ENCODE data around the gene GSTP1. TPM values are rescaled to one million over a fixed set of nuclear protein-coding genes. Genes with fewer than 3 reads are reported as not detected.
A peak's percentile ranks its signal among the peaks of the same experiment; 100 is the strongest.

The GSTP1 gene
- total RNA-seq, 4 donors from 2014 or later = 435 to 948 (median 670) TPM

- DNase-seq (ENCODE audit: low spot score) (no peak), ATAC-seq (ENCODE audit: low FRiP score) (no peak)
- no peak for TF ChIP-seq CTCF (IDR thresholded peaks at IDR 0.05)
Observed at GRCh38 chr11:67626970-67627369, 43.4 kb downstream of the GSTP1 start.

DNA sequence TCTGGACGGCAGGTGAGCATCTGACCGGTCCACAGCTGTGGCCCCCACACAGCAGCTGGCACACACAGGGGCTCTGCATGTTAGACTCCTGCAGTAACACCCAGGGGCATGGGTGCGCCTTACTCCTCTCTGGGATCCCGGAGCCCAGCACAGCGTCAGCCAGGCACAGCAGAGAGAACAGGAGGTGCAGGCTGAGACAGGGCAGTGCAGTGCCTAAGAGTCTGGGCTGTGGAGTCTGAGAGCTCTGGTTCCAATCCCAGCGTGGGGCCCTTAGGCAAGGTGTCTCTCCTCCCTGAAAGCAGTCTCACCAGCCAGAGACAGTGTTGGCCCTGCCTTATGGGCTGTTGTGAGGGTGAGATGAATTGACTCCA is 43.8 kb downstream of the GSTP1 start:
- DNase-seq (ENCODE audit: low spot score) = no peak
- ATAC-seq (ENCODE audit: low FRiP score) = no peak
- TF ChIP-seq CTCF (IDR thresholded peaks at IDR 0.05) = no peak

- no peak for TF ChIP-seq CTCF (IDR thresholded peaks at IDR 0.05)
- DNase-seq (ENCODE audit: low spot score) = no peak
Observed at GRCh38 chr11:67627812-67628624, 44.4 kb downstream of the GSTP1 start.

DNA sequence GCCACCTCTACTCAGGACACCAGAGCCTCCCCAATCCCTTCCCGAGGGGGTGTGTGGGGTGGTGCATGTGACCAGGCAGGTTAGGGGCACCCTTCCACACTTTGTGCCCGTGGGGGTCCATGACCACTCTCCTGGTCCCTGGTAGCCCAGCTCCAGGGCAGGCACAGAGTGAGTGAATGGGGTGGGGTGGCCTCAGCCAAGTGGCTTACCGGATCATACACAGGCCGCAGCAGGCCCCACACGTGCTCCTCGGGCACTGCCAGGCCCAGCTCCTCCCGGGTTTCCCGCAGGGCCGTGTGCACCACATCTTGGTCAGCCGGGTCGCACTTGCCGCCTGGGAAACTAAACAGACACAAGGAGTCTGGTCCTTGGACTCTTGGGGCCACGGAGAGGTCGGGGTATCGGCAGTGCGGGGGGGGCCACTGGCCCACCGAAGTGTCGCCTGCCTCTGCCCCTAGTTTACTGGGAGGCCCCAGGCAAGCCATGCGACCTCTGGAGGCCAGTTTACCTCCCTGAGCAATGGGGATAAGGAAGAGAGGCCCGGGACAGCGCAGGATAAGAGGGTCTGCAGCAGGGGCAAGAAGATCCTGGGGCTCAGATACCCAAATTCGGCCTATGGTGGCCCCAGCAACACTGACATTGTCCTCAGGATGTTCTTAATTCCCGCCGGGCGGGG is 45.2 kb downstream of the GSTP1 start:
- ATAC-seq (ENCODE audit: low FRiP score) (no peak), DNase-seq (ENCODE audit: low spot score) (no peak)
- no peak for TF ChIP-seq CTCF (IDR thresholded peaks at IDR 0.05)

More at GRCh38 chr11:67627812-67628624, 44.4 kb downstream of the GSTP1 start:
- no peak for ATAC-seq (ENCODE audit: low FRiP score)

DNA sequence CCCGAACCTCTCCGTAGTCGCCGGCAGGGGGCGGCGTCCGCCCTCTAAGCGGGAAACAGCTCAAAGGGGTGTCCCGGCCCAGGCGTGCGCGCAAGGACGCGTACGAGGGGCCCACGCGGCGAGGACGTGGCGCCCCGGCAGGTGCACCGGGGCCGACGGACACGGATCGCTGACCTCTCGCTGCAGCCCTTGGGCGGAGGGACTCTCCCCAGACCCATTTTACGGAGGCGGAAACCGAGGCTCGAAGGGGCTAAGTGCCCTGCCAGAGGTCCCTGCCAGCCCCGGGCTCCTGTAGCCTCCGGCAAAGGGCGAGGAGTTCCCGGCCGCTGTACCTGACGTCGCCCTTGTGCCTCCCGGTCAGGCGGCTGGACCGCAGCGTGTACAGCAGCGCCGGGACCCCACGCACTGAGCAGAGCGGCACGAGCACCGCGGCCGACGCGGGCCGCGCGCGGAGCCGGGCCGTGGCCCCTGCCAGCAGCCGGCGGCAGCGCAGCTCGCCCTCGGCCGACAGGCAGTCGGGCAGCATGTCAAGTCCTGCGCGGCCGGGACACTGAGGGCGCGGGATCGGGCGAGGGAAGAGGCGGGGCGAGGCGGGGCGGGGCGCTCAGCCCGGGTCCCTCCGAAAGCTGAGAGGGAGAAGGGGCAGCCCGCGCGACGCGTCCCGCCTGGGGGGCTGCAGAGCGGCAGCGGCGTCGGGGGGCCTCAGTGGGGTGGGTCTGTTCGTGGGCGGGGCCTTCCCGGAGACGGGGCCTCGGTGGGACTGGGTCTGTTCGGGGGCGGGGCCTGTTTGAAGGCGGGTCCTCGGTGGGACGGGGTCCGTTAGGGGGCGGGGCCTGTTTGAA is 46.0 kb downstream of the GSTP1 start, which contains the start of gene NUDT8:
NUDT8 (minus strand) TSS at position 552 of the 842 bp plus-strand sequence; CDS start at position 526, 26 bp downstream.
- DNase-seq (ENCODE audit: low spot score) (peak; percentile 55), ATAC-seq (ENCODE audit: low FRiP score) (peak; percentile 90)
- peak in 1 of 3 donors; percentile 1 for TF ChIP-seq CTCF (IDR thresholded peaks at IDR 0.05)

DNA sequence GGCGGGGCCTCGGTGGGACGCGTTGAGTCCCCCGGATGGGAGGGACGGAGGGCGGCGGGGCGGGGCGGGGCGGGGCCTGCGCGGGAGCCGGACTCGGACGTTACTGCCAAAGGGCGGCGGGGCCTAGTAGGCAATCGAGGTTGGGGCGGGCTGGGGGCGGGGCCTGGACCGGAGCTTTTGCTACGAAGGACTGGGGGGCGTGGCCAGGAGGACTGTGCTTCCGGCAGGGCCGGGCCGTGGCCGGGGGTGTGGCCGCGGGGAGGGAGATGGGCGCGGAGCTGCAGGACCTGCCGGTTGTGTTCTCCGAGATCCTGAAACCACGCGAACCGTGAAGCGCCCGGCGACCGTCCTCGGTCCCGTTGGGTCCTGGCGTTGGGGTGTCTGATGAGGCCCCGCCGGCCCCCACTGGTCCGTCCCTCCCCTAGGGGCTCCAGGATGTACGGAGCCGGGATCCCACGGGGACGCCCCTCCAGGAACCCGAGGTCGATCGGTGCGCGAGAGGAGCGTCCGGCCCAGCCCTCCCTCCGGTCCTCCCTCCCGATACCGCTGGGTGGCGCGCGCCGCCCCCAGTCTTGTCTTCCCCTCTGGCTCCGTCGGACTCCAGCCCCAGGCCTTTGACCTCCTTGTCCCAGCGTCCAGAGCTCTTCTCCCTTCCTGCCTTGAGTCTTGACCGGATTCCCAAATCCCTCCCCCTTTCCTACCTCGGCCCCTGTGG is 46.8 kb downstream of the GSTP1 start:
- ATAC-seq (ENCODE audit: low FRiP score) = peak; percentile 90
- no peak for TF ChIP-seq CTCF (IDR thresholded peaks at IDR 0.05)

More for the DNA sequence above, 46.8 kb downstream of the GSTP1 start:
- DNase-seq (ENCODE audit: low spot score) = peak; percentile 92

All from omental fat pad (tissue), 4 donors.